ENCODE data around the gene ERCC6. TPM values are rescaled to one million over a fixed set of nuclear protein-coding genes. Genes with fewer than 3 reads are reported as not detected.

The ERCC6 gene
- total RNA-seq, 4 donors from 2014 or later, result 27.9 to 50.2 (median 32.5) TPM

- H3K27me3 ChIP-seq, result no peaks in the 10 kb centered on the region
- H3K4me1 ChIP-seq, result no peaks in the 10 kb centered on the region
- H3K36me3 ChIP-seq, result peaks cover 27 to 51% of the 10 kb centered on the region in 2 donors
- H3K4me3 ChIP-seq (replicated peaks in 1 of 3), result no peak overlapping the region
- no peaks in the 10 kb centered on the region for H3K9me3 ChIP-seq
- TF ChIP-seq CTCF (IDR thresholded peaks at IDR 0.05) (no peak), POLR2A (IDR thresholded peaks at IDR 0.05) (no peak)
- H3K27ac ChIP-seq, result no peak overlapping the region
- DNase-seq, result no peak
- intact Hi-C loops (cut with DNase I), result no loop called here
- 79 to 82% methylated on average over 2 of the region's 2 CpGs for WGBS, 2 donors
Observed at GRCh38 chr10:49528977-49529506, 9.9 kb downstream of the ERCC6 start.

- Histone ChIP-seq H3K27me3 (no peaks in the 10 kb centered on the region), H3K27ac (no peak overlapping the region), H3K4me3 (replicated peaks in 1 of 3) (no peak overlapping the region), H3K36me3 (peaks cover 31 to 63% of the 10 kb centered on the region in 2 donors), H3K4me1 (no peaks in the 10 kb centered on the region), H3K9me3 (no peaks in the 10 kb centered on the region)
- WGBS, 2 donors, result 94 to 97% methylated on average over 4 of the region's 4 CpGs
- no peak for DNase-seq
- intact Hi-C loops (cut with DNase I), result no loop called here
- TF ChIP-seq CTCF (IDR thresholded peaks at IDR 0.05), result no peak
- no peak for TF ChIP-seq POLR2A (IDR thresholded peaks at IDR 0.05)
Observed at GRCh38 chr10:49527850-49528249, 11.1 kb downstream of the ERCC6 start.

- WGBS, 2 donors, result 77 to 94% methylated on average over 2 of the region's 2 CpGs
- intact Hi-C loops (cut with DNase I), result no loop called here
- no peaks in the 10 kb centered on the region for H3K9me3 ChIP-seq
- H3K27ac ChIP-seq, result no peak overlapping the region
- no peaks in the 10 kb centered on the region for H3K27me3 ChIP-seq
- no peaks in the 10 kb centered on the region for H3K4me1 ChIP-seq
- H3K4me3 ChIP-seq (replicated peaks in 1 of 3), result no peak overlapping the region
- peaks cover 31 to 57% of the 10 kb centered on the region in 2 donors for H3K36me3 ChIP-seq
- DNase-seq, result no peak
- TF ChIP-seq CTCF (IDR thresholded peaks at IDR 0.05) (no peak), POLR2A (IDR thresholded peaks at IDR 0.05) (no peak)
Observed at GRCh38 chr10:49527061-49527460, 11.9 kb downstream of the ERCC6 start.

- intact Hi-C loops (cut with DNase I), result no loop called here
- 77 to 93% methylated on average over 2 of the region's 2 CpGs for WGBS, 2 donors
- TF ChIP-seq CTCF (IDR thresholded peaks at IDR 0.05), result no peak
- no peak for TF ChIP-seq POLR2A (IDR thresholded peaks at IDR 0.05)
- H3K9me3 ChIP-seq, result no peaks in the 10 kb centered on the region
- H3K27me3 ChIP-seq, result no peaks in the 10 kb centered on the region
- H3K36me3 ChIP-seq, result peaks cover 31 to 53% of the 10 kb centered on the region in 2 donors
- H3K4me3 ChIP-seq (replicated peaks in 1 of 3), result no peak overlapping the region
- no peak for DNase-seq
- no peak overlapping the region for H3K27ac ChIP-seq
- no peaks in the 10 kb centered on the region for H3K4me1 ChIP-seq
Observed at GRCh38 chr10:49526619-49527018, 12.3 kb downstream of the ERCC6 start.

GRCh38 chr10:49524496-49524895 is 14.4 kb downstream of the ERCC6 start:
- H3K27me3 ChIP-seq, result no peaks in the 10 kb centered on the region
- no peaks in the 10 kb centered on the region for H3K9me3 ChIP-seq
- DNase-seq, result no peak
- H3K27ac ChIP-seq, result no peak overlapping the region
- 95% methylated on average over 7 of the region's 7 CpGs for WGBS, 2 donors
- peaks cover 25 to 43% of the 10 kb centered on the region in 2 donors for H3K36me3 ChIP-seq
- intact Hi-C loops (cut with DNase I), result no loop called here
- H3K4me1 ChIP-seq, result peaks cover 4% of the 10 kb centered on the region in 2 donors
- no peak overlapping the region for H3K4me3 ChIP-seq (replicated peaks in 1 of 3)
- TF ChIP-seq CTCF (IDR thresholded peaks at IDR 0.05) (no peak), POLR2A (IDR thresholded peaks at IDR 0.05) (no peak)
